Measurements from ENCODE around the gene PTPRCAP. TPM values are rescaled to one million over a fixed set of nuclear protein-coding genes. Genes with fewer than 3 reads are reported as not detected.
A peak's percentile ranks its signal among the peaks of the same experiment; 100 is the strongest.

PTPRCAP gene
- total and polyA plus RNA-seq, 9 of the 15 experiments (the other 6 are each of a cell fraction or from before 2014, with no cell fraction given): 0.22 to 2.0 (median 1.1) TPM; not detected in 4

GRCh38 chr11:67482827-67483798 is 45.6 kb upstream of the PTPRCAP start, which contains the start of gene AIP (continued):
- TF ChIP-seq KLF13 (tag; IDR thresholded peaks at IDR 0.05; ENCODE audit: borderline replicate concordance, low read depth) (0 out of 2 replicates have a peak, but pooled peaks have one; percentile 66), XRCC5 (IDR thresholded peaks at IDR 0.05; ENCODE audit: low read depth, low read length) (no peak), NFYB (IDR thresholded peaks at IDR 0.05; ENCODE audit: extremely low read depth, insufficient read length) (peak; percentile 77), ERF (CRISPR knock-in tag; IDR thresholded peaks at IDR 0.05) (no peak), YY1 (IDR thresholded peaks at IDR 0.05; ENCODE audit: borderline replicate concordance in 1 of 3, control insufficient read depth in 1 of 3, extremely low read depth in 1 of 3, insufficient read depth in 3 of 3, insufficient read length in 1 of 3, insufficient replicate concordance in 2 of 3, low read depth in 1 of 3, low read length in 2 of 3) (peak; percentile 98 to 100 (median 99)), PHF8 (IDR thresholded peaks at IDR 0.05; ENCODE audit: borderline replicate concordance, low read length) (peak; percentile 70; the same call in 1 of the 2 replicates), MEIS2 (IDR thresholded peaks at IDR 0.05; ENCODE audit: partially characterized antibody) (peak; percentile 92), ZNF239 (CRISPR knock-in tag; IDR thresholded peaks at IDR 0.05) (no peak), E2F4 (CRISPR knock-in tag; IDR thresholded peaks at IDR 0.05; ENCODE audit: low read depth) (peak; percentile 93), MAX (CRISPR knock-in tag; IDR thresholded peaks at IDR 0.05) (peak; percentile 100), MAZ (CRISPR knock-in tag; conservative IDR thresholded peaks at IDR 0.05 in 1 of 2, IDR thresholded peaks at IDR 0.05 in 1 of 2) (peak; percentile 81 to 84; a peak in 3 of 4 replicates), AFF1 (IDR thresholded peaks at IDR 0.05; ENCODE audit: low read depth in 1 of 2, partially characterized antibody in 2 of 2) (no peak), ZNF143 (CRISPR knock-in tag; IDR thresholded peaks at IDR 0.05) (peak; percentile 64), EP400 (IDR thresholded peaks at IDR 0.05) (peak; percentile 69), ZFP91 (CRISPR knock-in tag; IDR thresholded peaks at IDR 0.05) (peak; percentile 78; the same call in 1 of the 2 replicates), ARNT (IDR thresholded peaks at IDR 0.05) (peak; percentile 12 to 52; a peak in 1 of 4 replicates)
